Kidney tubule cell (primary cell): Measurements from ENCODE around the gene PLA2G4A.

ENCODE experiments used
- DNase-seq: peaks from one replicate; pipeline ENCODE4 v3.0.0-alpha.2; 2018; ENCODE audit warnings: low spot score

Gene PLA2G4A

DNA sequence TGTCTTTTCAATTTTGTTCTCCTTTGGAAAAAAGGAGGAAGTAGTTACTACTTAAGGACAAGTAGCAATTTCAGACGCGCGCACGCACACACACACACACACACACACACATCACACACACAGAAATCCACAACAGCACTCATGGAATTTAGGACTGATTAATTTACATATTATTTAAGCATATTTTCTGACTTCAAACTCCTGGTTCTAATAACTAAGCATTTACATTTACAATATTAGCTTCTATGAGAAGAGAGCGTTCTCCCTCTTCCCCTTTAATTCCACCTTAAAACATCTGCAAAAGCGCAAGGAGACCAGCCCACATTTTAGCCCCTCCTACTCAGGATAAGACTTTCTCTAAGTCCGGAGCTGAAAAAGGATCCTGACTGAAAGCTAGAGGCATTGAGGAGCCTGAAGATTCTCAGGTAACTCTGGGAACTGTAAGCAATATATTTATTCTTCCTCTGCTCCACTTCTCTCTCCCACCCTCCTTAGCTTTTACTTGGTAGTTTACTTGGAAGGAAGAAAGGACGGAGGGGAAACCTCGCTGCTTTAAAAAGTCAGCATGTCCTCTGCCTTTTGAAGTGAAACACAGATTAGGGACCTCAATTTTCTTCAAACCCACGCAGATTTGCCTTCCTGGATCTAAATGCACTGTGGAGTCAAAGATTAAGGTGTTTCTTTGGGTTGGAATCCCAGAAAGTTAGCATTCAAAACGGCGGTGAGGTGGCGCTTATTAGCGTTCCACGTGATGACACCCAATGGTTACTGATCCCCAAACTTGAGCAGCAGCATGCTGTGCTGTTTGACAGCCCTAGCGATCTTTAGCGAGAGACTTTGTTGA, at the start of gene PLA2G4A:
Gene PLA2G4A, plus strand, starts transcription at position 339 of the 844 bp plus-strand sequence. CDS start 25,406 bp downstream, outside the sequence.
- DNase-seq = peak; percentile 66

DNA sequence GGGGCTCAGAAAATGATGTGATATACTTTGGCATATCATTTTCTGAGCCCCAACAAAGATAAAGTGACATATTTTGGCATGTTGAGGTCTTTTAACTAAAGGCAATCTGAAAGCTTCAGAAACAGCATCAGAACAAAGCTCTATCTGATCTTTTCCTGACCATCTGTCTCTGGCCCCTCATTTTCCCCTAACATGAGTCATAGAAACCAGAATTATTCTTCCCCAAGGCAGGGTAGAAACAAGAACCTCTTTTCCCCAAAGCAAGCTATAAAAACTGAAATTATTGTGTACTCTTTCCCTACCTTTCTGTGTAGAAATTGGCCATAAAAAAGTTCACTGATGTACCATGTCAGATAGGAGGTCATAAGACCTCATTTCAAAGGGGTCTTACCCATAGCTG, 48.7 kb upstream of the PLA2G4A start:
- no peak for DNase-seq

- no peak for DNase-seq
Measured at GRCh38 chr1:186781730-186782129, 47.0 kb upstream of the PLA2G4A start.

GRCh38 chr1:186782791-186783190, 46.0 kb upstream of the PLA2G4A start:
- no peak for DNase-seq

- no peak for DNase-seq
Measured at GRCh38 chr1:186783193-186783592, 45.6 kb upstream of the PLA2G4A start.

DNA sequence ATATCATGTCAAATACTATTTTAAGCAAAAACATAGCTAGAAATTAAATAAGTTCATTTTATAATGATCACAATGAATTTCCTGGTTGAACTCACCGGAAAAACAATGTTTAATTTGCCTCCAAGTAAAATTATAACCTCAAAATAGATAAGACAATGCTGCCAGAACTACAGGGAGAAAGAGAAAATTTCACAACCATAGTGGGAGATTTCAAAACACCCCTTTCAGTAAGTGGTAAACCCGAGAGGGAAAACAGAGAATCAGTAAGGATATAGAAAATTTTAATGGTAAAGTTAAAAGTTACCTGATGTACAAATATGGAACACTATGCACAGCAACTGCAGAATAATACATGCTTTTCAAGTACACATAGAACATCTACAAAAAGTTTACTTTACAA, 43.2 kb upstream of the PLA2G4A start:
- DNase-seq = no peak

- DNase-seq = no peak
Measured at GRCh38 chr1:186790101-186790500, 38.6 kb upstream of the PLA2G4A start.

DNA sequence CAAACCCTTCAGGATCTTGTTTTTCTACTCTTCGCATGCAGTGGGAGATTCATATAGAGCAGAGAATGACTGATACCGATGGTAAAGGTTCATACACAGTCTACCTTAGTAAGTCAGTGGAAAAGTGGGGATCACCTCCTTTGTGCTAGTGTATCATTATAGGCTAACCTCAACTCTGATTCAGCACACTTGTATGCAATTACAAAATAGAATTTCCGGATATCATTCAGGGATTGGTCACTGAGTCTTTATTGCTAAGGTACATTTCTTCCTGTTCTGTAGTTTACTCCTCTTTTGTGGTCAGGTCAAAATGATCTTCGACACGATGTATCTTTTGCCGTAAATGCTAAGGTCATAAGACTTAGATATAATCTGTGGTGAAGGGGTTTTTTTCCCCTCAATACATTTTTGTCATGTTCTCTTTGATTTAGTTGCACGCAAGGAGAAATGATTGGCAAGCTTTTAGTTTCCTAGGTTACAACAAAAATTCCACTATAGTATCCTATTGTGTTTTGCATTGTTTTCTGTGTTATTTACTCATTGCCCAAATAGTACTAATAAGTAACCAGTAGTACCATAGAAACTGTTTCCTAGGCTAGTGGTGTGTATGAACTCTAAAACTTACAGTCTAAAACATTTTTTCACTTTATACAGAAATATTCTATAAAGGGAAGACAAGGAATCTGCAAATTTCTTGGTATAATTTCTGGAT, 35.7 kb upstream of the PLA2G4A start:
- DNase-seq = no peak

DNA sequence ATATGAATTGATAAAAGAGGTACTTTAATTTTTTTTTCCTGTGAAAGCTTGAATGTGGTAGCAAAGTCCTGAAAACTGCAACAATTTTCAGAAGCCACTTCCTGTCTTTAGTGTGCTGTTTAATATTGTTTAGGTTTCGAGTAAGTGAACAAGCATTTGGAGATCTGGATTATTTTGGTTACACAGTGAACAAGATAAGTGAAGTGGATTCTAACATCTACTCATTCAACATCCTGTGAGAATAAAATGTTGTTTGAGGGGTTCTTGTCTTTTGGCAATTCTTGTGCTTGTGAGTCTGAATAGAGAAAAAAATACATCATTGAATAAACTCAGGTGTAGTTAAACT, 35.2 kb upstream of the PLA2G4A start:
- DNase-seq = no peak

- DNase-seq = no peak
Measured at GRCh38 chr1:186798960-186799688, 29.6 kb upstream of the PLA2G4A start.

GRCh38 chr1:186799689-186800054, 29.1 kb upstream of the PLA2G4A start:
- no peak for DNase-seq

GRCh38 chr1:186802388-186802787, 26.4 kb upstream of the PLA2G4A start:
- no peak for DNase-seq

DNA sequence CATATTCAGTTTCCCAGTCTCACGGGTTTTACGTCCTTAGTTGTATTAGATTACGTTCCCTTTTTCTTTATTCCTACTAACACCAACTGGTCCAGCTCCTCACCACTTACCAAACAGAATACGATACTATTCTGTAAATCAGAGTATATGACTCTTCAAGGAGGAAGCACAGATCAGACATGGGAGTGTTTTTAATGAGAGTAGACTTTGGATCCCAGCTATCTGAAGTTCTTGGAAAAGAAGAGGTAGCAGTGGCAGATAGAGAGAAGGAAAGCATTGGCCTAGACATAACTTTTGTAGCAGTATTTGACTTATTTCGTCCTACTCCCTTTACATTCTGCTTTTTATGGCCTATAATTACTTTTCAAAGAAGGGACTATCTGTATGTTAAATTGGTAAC, 24.1 kb upstream of the PLA2G4A start:
- DNase-seq = no peak

GRCh38 chr1:186806477-186806876, 22.3 kb upstream of the PLA2G4A start:
- no peak for DNase-seq

GRCh38 chr1:186807163-186807562, 21.6 kb upstream of the PLA2G4A start:
- DNase-seq = no peak

DNA sequence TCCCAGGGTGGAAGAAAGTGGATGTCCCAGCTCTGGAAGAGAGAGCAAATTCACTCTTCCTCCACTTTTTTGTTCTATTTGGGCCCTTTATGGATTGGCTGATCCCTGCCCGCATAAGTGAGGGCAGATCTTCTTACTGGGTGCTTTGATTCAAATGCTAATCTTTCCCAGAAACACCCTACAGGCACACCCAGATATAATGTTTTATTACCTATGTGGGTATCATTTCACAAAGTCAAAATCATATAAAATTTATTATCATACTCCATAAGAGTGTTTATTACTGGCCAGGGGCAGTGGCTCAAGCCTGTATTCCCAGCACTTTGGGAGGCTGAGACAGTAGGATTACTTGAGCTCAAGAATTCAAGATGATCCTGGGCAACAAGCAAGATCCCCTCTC, 16.9 kb upstream of the PLA2G4A start:
- DNase-seq = no peak

DNA sequence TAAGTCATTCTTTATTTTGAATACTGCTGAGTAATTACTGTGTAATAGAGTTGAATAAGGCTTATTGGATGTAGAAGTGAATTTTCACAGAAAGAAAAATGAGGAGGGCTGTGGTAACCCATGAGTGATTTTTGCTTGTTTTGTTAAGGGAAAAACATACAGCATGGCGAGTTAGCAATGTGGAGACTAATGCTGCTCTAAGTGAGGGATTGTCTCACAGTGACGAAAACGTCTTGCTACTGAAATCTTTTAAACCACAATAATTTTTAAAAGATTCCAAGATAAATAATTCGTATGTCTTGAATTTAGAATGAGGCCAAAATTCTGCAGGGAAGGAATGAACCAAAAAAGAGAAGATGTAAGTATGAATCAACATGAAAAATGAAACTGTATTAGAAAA, 16.2 kb upstream of the PLA2G4A start:
- DNase-seq = no peak

- no peak for DNase-seq
Measured at GRCh38 chr1:186813420-186813819, 15.3 kb upstream of the PLA2G4A start.

- no peak for DNase-seq
Measured at GRCh38 chr1:186819126-186819525, 9.6 kb upstream of the PLA2G4A start.

- DNase-seq = no peak
Measured at GRCh38 chr1:186819563-186819962, 9.2 kb upstream of the PLA2G4A start.

GRCh38 chr1:186829686-186830587, 1.2 kb downstream of the PLA2G4A start:
- DNase-seq = no peak

DNA sequence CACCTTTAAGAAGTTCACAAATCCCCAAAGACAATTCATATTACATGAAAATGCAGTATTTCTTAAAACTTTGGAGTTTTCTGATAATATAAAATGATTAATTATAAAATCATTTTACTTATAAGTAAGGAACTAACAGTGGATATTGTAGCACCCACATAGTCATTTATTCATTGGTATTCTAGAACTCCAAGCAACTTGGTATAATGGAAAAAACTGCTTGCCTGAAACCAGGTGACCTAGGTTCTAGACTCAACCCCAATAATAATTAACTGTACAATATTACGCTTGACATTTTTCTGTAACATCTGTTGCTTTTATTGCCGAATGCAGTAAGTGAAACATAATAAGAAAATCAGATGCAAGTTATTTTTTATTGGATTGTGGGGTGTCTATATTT, 2.4 kb downstream of the PLA2G4A start:
- no peak for DNase-seq
